ENCODE measurements around the gene BRMS1L. TPM values are rescaled to one million over a fixed set of nuclear protein-coding genes. Genes with fewer than 3 reads are reported as not detected.

BRMS1L gene
- total and polyA plus RNA-seq, 9 of the 15 experiments (the other 6 are each of a cell fraction or from before 2014, with no cell fraction given) = 1.2 to 4.7 (median 3.3) TPM

DNA sequence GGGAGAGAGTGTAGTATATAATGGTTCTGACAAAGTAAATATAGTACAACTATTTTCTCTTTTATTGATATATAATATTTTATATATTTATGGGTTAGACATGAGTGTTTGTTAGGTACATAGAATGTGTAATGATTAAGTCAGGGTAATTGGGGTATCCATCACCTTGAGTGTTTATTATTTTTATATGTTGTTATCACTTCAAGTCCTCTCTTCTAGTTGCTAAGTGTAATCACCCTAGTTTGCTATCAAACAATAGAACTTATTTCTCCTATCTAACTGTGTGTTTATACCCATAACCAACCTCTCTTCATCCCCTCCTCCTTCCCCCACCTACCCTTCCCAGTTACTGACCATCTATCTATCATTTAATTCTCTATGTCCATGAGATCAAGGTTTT is 64.2 kb downstream of the BRMS1L start:
- Histone ChIP-seq H3K4me3 (no peak overlapping the region), H3K9me3 (replicated peaks; ENCODE audit: control insufficient read depth, insufficient read depth, low read depth, low read length) (no peaks in the 10 kb centered on the region), H3K9me1 (ENCODE audit: control insufficient read depth, insufficient read depth, low read length) (no peaks in the 10 kb centered on the region), H3K27me3 (ENCODE audit: control insufficient read depth in 2 of 2, insufficient read depth in 2 of 2, low read length in 2 of 2) (no peaks in the 10 kb centered on the region), H3K36me3 (ENCODE audit: control insufficient read depth, insufficient read depth, low read length) (no peaks in the 10 kb centered on the region), H3K4me2 (ENCODE audit: insufficient read depth, low read length) (no peak overlapping the region), H2AFZ (ENCODE audit: low read depth, low read length) (no peak overlapping the region), H4K20me1 (replicated peaks; ENCODE audit: control insufficient read depth, insufficient read depth, low read length) (no peaks in the 10 kb centered on the region), H3K9ac (ENCODE audit: insufficient read depth in 1 of 2, low read depth in 2 of 2, low read length in 2 of 2) (no peak overlapping the region), H3K79me2 (ENCODE audit: control insufficient read depth, insufficient read depth, low read length) (no peaks in the 10 kb centered on the region), H3K4me1 (replicated peaks in 1 of 2; ENCODE audit: control insufficient read depth in 2 of 2, insufficient read depth in 2 of 2, low read length in 2 of 2) (no peaks in the 10 kb centered on the region), H3K27ac (ENCODE audit: extremely low read depth, low read depth, low read length) (no peak overlapping the region)
- POLR2A ChIA-PET = no interaction called here
- intact Hi-C loops (cut with micrococcal nuclease) (no loop called here), in situ Hi-C loops (cut with MboI) (no loop called here)
- BruUV-seq (replicated peaks) = no TSS peak
- CTCF ChIA-PET (ENCODE audit: low intra/inter-chr PET ratio) = no interaction called here
- no peak for TF ChIP-seq KLF1 (tag; IDR thresholded peaks at IDR 0.05)
- TF ChIP-seq PHB2 (IDR thresholded peaks at IDR 0.05; ENCODE audit: low read depth) = no peak
- no peak for TF ChIP-seq CHD7 (IDR thresholded peaks at IDR 0.05; ENCODE audit: low read depth, low read length)
- TF ChIP-seq ZNF655 (CRISPR knock-in tag; IDR thresholded peaks at IDR 0.05) = no peak
- DNase-seq (ENCODE audit: extremely low read depth in 1 of 4, low spot score in 3 of 4) = no peak
- ATAC-seq = no peak
- no peak for FAIRE-seq

Data from K562 (cell line).